SIG-M5 treated with dmso at 0.1 percent for 504 hours (cell line): ENCODE data around the gene CNTROB.
A peak's percentile ranks its signal among the peaks of the same experiment; 100 is the strongest.

Source experiments
- DNase-seq: peaks from one replicate; lab custom pipeline; 2025; ENCODE audit not compliant: unreplicated experiment; lab: John Stamatoyannopoulos, UW

Gene CNTROB

GRCh38 chr17:7982666-7983065 is 50.7 kb downstream of the CNTROB start:
- no peak for DNase-seq

DNA sequence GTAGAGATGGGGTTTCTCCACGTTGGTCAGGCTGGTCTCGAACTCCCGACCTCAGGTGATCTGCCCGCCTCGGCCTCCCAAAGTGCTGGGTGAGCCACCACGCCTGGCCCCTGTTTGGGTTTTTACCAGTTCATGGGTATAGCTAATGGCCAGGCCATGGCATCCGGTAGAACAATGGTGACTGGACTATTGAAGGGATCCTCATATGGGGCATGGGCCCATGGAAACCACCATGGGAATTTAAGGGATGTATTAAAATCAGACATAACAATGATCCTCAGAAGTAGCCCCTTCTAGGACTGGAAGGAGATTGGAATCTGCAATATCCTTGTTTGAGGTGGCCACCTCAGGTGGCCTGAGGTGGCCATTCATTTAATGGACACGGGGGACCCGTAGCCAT is 52.9 kb downstream of the CNTROB start:
- DNase-seq = no peak

DNA sequence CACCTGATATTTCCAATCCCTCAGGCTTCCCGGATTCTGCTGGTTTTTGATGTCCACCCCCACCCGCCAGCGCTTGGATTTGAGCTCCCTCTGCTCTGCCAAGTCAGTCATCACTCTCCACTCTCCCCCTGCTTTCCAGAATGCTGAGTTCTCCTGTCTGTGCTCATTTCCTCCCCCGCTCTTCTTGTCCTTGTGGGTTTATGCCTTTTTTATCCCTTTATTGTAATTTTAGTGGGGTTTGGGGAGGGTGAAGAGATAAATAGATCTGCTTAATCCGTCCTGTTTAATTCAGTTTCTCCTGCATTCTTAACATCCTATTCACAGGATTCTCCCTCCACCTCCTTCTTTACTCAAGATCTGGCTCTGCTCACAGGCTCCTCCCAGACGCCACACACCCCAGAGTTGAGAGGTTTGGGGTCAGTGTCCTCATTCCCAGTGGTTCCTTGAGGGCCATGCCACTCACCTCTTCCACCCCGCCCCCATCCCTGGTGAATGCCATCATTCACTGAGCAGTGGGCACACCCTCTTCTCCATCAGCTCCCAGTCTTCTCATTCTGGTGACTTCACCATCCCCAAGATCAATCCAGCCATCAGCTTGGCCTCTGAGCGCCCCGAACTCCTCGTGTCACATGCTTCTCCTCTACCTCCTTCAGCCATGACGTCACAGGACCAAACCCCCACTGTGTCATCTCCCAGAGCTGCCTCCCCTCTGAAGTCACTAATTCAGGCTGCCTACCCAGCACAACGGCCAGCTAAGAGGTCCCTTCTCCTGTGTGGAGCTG is 55.3 kb downstream of the CNTROB start:
- no peak for DNase-seq

DNA sequence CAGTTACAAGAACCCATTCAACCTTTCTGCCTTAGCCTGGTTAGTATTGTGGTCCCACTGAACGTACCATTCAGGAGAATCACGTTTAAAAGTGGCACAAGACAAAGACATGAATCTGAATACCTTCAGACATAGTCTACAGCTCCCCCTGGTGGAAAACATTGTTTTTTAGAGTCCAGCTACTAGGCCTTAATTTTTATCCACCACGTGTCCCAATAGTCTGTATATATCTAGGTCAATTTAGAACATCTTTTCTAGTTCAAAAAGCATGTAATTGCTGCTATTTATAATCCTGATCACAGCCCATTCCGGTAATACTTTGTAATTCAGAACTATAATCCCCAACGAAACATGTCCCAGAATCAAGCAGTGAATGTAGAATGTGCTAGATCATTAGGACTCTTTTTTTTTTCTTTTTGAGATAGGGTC is 56.8 kb downstream of the CNTROB start:
- peak; percentile 75 for DNase-seq

DNA sequence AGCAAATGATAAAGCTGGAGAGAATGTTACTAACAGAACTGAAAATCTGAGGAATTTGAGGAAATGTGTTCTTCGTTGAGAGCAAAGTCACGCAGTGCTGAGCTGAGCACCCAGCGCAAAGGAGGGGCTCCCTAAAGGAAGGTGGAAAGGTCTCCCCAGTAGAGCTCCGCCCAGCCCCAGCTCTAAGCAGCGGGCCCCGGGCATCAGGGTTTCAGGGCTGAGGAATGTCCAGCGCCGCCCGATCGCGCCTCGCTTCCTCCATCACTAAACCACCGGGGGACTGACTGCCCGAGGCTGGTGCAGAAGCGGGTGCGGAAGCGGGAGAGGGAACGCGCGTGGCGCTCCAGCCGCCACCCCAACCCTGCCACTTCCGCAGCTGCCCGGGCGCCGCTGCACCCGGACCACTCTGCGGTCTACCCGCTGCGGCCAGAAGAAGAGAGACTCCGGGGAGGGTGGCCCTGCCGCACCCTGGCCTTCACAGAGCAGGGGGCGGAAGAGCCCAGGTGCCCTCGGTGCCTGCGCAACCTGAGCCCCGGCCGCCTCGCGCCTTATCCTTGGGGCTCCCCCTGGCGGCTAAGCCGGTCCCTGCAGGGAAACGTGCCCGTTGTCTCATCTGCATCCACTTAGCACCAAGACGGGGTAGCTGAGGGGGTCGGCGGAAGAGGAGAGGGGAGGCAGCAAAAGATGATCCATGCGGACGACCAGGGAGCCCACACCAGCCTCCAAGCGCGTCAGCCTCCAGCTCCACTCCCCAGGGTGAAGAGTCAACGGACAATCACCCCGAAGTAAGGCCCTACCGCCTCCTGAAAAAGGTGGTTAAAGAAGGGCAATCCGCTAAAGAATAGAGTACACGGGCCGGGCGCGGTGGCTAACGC is 58.0 kb downstream of the CNTROB start:
- peak; percentile 79 for DNase-seq

DNA sequence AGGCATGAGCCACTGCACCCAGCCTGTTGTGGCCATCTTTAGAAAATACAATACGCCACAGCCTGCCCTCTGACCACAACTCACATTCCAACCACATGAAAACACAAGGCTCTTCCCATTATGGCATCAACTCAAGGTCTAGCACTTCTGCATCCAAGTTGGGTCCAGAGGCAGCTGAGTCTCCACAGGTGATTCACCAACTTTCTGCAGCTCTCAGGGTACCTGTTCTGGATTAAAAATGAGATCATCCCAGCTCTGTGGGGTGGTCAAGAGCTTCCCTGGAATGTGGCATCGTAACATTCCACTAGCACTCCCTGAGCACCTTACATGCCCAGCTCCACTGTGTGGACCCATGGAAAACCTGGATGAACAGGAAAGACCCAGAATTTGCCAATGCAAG is 60.5 kb downstream of the CNTROB start:
- no peak for DNase-seq

- DNase-seq = no peak
Observed at GRCh38 chr17:7992924-7993323, 60.9 kb downstream of the CNTROB start.

GRCh38 chr17:7993972-7994589 is 62.1 kb downstream of the CNTROB start:
- DNase-seq = no peak

- no peak for DNase-seq
Observed at GRCh38 chr17:7995724-7996123, 63.7 kb downstream of the CNTROB start.

DNA sequence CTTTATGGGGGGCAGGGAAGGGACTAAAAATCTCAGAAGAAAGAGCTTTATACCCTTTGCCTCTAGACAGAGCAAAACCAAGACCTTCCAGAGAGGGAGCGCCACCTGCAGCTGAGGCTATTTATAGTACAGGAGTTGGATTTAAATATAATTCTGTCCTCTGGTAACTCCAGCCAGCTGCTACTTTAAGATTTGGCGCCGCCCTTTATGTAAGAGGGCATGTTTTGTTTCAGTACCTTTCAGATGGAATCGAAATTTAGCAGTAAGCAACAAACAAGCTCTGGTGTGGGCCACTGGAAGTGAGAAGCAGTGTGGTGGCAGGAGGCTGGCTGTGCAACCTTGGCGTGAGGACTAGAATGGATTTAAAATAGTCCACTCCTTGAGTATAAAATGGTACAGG is 65.2 kb downstream of the CNTROB start:
- peak; percentile 51 for DNase-seq
